Panc1 (cell line): ENCODE measurements around the gene GRIA2. TPM values are rescaled to one million over a fixed set of nuclear protein-coding genes. Genes with fewer than 3 reads are reported as not detected.

ENCODE experiments used
- ATAC-seq: fragments of 200-7000 bp; cut with Tn5 transposase; 2 replicates; pipeline ENCODE4 v1.9.1; 2020; ENCODE audit warnings: mild to moderate bottlenecking, moderate library complexity
- BruUV-seq: library from RNA; stranded (reverse); fragments of 400-500 nt; replicated peaks from 2 replicates; lab custom pipeline; 2021; lab: Mats Ljungman, UMichigan
- CTCF ChIA-PET: fragments of 300-600 bp; sonication (Branson Sonifier 250); formaldehyde crosslinking; loops from one replicate; lab custom pipeline; 2022; ENCODE audit warnings: antibody characterized with exemption; lab: Charles Lee
- POLR2A ChIA-PET: fragments of 300-600 bp; sonication (Branson Sonifier 250); formaldehyde crosslinking; loops from one replicate; lab custom pipeline; 2022; ENCODE audit warnings: antibody characterized with exemption; lab: Charles Lee
- DNase-seq: peaks from one replicate; pipeline ENCODE4 v3.0.0-alpha.2; 2010; ENCODE audit warnings: low read depth, low spot score
- H3K27ac ChIP-seq: 2 replicates; pipeline ENCODE4 v1.5.1; 2011; ENCODE audit warnings: mild to moderate bottlenecking, low read length, inconsistent platforms
- H3K27me3 ChIP-seq: fragments of 200-500 bp; sonication (Bioruptor generic); 2 replicates; pipeline ENCODE4 v1.6.0; 2014; ENCODE audit warnings: low read length, inconsistent platforms; ENCODE audit not compliant: control insufficient read depth, insufficient read depth
- H3K36me3 ChIP-seq: fragments of 200-500 bp; sonication (Bioruptor generic); 2 replicates; pipeline ENCODE4 v1.5.1; 2014; ENCODE audit warnings: inconsistent platforms, mild to moderate bottlenecking, low read length, moderate library complexity; ENCODE audit not compliant: control insufficient read depth, insufficient read depth
- H3K4me1 ChIP-seq: 2 replicates; pipeline ENCODE4 v1.5.1; 2011; ENCODE audit warnings: inconsistent platforms, mild to moderate bottlenecking, low read length, moderate library complexity; ENCODE audit not compliant: control insufficient read depth, insufficient read depth
- H3K4me3 ChIP-seq, 2 experiments: 2 replicates each; pipeline ENCODE4 v1.5.1; 2011 to 2012; ENCODE audit warnings: low read depth in 2 of 2, low read length in 2 of 2, mild to moderate bottlenecking in 2 of 2, inconsistent platforms in 1 of 2, moderate library complexity in 1 of 2
- H3K9me3 ChIP-seq: fragments of 200-500 bp; sonication (Bioruptor generic); 2 replicates; pipeline ENCODE4 v1.5.1; 2014; ENCODE audit warnings: low read depth, mild to moderate bottlenecking, inconsistent platforms, low read length, moderate library complexity; ENCODE audit not compliant: control insufficient read depth, insufficient read depth
- CTCF ChIP-seq: fragments of 450-650 bp; IDR thresholded peaks from 2 replicates; pipeline ENCODE4 v1.5.1; 2017; ENCODE audit warnings: mild to moderate bottlenecking
- POLR2AphosphoS5 ChIP-seq: IDR thresholded peaks from 2 replicates; pipeline ENCODE4 v1.6.1; 2012; ENCODE audit warnings: mild to moderate bottlenecking, low read depth, low read length, moderate library complexity
- REST ChIP-seq, 2 experiments: IDR thresholded peaks; 2 replicates each; pipeline ENCODE4 v1.6.1; 2011 to 2012; ENCODE audit warnings: low read depth in 2 of 2, control low read depth in 1 of 2, low read length in 1 of 2, mild to moderate bottlenecking in 1 of 2, moderate library complexity in 1 of 2; ENCODE audit not compliant: insufficient read depth in 1 of 2
- SIN3A ChIP-seq: IDR thresholded peaks from 2 replicates; pipeline ENCODE4 v1.6.1; 2012; ENCODE audit warnings: low read depth, mild to moderate bottlenecking, low read length, moderate library complexity, borderline replicate concordance; ENCODE audit not compliant: insufficient read depth
- TCF7L2 ChIP-seq: IDR thresholded peaks from 2 replicates; pipeline ENCODE4 v1.6.1; 2011; ENCODE audit warnings: mild to moderate bottlenecking, low read depth, low read length, inconsistent platforms
- in situ Hi-C: cut with HindIII; loops from 2 replicates; pipeline ENCODE4 v1.10.0; 2016; ENCODE audit warnings: low sequenced_read_pairs, low pct_unique_long_range_greater_than_20kb
- intact Hi-C: fragments of 100-400 bp; cut with micrococcal nuclease; formaldehyde crosslinking; loops from one replicate; pipeline ENCODE4 v1.10.0; 2022; ENCODE audit not compliant: unreplicated experiment
- total RNA-seq: library from RNA; stranded (reverse); gene quantifications from one replicate; pipeline ENCODE4 v1.2.1, GENCODE V29; 2021; ENCODE audit not compliant: unreplicated experiment

The GRIA2 gene
- total RNA-seq, 1 experiment from 2014 or later, result not detected

- CTCF ChIA-PET, result no interaction called here
- POLR2A ChIA-PET, result no interaction called here
- Histone ChIP-seq H3K36me3 (no peaks in the 10 kb centered on the region), H3K27me3 (no peaks in the 10 kb centered on the region), H3K9me3 (no peaks in the 10 kb centered on the region), H3K27ac (no peak overlapping the region), H3K4me3 (no peak overlapping the region), H3K4me1 (no peaks in the 10 kb centered on the region)
- no peak for ATAC-seq
- no TSS peak for BruUV-seq
- DNase-seq, result no peak
- intact Hi-C loops, result no loop called here
- TF ChIP-seq CTCF, result no peak
- TF ChIP-seq SIN3A, result no peak
- TF ChIP-seq POLR2AphosphoS5, result no peak
- TF ChIP-seq TCF7L2, result no peak
- TF ChIP-seq REST (IDR thresholded peaks at IDR 0.05; ENCODE audit: insufficient read depth in 1 of 2, low read depth in 2 of 2, low read length in 1 of 2), result no peak
- in situ Hi-C loops, result no loop called here
Measured at GRCh38 chr4:157265281-157265680, 44.8 kb downstream of the GRIA2 start.

- Histone ChIP-seq H3K4me1 (no peaks in the 10 kb centered on the region), H3K36me3 (no peaks in the 10 kb centered on the region), H3K27me3 (no peaks in the 10 kb centered on the region), H3K27ac (no peak overlapping the region), H3K4me3 (no peak overlapping the region), H3K9me3 (no peaks in the 10 kb centered on the region)
- CTCF ChIA-PET, result no interaction called here
- intact Hi-C loops (no loop called here), in situ Hi-C loops (no loop called here)
- BruUV-seq, result no TSS peak
- no peak for DNase-seq
- no peak for ATAC-seq
- POLR2A ChIA-PET, result no interaction called here
- TF ChIP-seq TCF7L2 (no peak), REST (IDR thresholded peaks at IDR 0.05; ENCODE audit: insufficient read depth in 1 of 2, low read depth in 2 of 2, low read length in 1 of 2) (no peak), POLR2AphosphoS5 (no peak), SIN3A (no peak), CTCF (no peak)
Measured at GRCh38 chr4:157270108-157270507, 49.6 kb downstream of the GRIA2 start.
